Fibroblast of upper back skin (primary cell): ENCODE measurements around the gene ERMP1.

Experiments used
- DNase-seq: peaks from one replicate; pipeline ENCODE4 v3.0.0-alpha.2; 2013

The ERMP1 gene

DNA sequence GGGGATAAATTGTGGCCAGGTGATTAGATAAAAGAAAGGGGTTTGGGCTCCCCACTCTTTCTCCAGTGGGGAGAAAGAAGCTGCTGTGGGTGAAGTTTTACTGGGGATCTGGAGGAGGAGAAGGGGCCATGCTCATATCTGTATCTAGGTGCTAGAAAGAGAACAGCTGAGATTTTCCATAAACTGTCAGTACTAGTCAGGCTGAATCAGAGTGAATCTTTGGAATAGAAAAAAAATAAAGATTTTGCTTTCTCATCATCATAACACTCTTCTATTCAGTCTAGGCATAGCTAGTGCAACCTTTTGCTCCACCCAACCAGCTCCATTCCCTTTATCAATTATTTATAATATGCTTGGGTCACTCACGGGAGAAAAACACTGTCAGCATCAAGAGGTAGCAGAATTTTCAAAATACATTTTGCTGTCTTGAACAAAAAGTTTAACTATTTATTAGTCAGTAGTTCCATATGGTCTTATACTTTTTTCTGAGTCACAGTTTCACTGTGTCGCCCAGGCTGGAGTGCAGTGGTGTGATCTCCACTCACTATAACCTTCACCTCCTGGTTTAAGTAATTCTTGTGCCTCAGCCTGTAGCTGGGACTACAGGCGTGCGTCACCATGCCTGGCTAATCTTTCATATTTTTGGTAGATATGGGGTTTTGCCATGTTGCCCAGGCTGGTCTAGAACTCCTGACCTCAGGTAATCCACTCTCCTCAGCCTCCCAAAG lies 21.3 kb upstream of the ERMP1 start:
- DNase-seq: no peak

DNA sequence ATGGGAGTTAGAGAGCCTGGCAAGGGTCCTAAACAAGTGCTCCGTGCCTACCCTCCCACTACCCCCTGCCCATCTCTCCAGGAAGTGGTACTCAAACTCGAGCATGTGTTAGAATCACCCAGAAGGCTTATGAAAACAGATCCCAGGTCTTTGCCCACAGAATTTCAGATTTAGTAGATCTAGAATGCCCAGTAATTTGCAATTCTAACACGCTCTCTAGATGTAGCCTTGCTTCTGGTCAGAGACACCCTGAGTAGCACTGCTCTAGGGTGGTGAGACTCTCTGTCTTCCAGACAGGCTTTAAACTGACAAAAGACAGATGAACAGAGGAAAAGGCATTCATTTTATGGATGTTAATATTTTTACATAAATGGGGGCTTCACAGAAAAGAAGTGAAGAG lies 20.7 kb upstream of the ERMP1 start:
- no peak for DNase-seq

DNA sequence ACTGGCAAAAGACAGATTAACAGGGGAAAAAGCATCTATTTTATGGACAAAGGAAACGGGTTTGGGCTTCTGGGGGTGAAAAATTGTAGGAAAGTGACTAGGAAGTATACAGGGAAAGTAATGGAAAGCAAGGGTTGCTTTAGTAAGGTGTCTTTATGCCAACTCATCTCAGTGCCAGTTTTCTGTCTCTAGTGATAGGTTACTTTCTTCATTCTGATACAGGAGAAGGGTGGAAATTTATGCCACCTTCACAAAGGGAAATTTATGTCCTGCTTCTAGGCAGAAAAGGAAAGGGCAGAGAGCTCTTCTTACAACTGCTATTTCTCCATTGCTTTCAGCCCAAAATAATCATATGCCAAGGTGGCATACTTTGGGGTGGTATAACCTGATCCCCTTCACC lies 20.1 kb upstream of the ERMP1 start:
- DNase-seq: no peak

DNA sequence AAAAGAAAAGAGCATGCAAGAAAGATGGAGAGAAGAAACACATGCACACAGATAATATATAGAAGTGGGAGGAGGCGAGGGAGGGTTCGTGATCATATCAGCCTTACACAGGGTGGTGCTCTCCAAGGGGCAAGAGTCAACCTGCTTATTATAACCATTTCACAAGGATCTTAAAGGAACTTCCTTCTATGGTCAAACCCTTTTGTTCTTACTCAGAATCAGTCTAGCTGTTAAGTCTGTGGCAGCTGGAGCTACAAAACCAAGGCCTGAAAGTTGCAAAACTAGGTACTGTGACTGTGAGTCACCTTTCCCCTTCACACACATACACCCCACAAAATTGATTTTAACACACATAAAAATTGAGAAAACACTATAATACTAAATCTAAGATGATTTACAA lies 18.5 kb upstream of the ERMP1 start:
- DNase-seq: no peak

DNA sequence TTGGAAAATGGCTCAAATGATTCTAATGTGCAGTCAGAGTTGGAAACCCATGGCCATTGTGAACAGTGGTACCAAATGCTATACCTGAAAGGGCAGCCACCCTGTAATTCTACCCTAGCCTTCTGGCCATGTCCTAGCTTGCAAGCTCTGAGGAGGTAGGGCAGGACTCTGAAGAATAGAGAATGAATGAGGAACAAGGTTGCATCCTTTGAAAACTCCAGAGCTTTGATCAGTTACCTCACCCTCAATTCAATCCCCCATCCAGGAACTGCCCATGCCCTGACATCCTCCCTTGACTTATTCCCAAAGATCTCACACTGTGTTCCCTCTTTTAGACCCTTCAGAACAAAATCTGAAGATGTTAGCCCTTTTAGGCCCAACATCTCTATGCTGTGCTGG lies 17.8 kb upstream of the ERMP1 start:
- DNase-seq: no peak

DNA sequence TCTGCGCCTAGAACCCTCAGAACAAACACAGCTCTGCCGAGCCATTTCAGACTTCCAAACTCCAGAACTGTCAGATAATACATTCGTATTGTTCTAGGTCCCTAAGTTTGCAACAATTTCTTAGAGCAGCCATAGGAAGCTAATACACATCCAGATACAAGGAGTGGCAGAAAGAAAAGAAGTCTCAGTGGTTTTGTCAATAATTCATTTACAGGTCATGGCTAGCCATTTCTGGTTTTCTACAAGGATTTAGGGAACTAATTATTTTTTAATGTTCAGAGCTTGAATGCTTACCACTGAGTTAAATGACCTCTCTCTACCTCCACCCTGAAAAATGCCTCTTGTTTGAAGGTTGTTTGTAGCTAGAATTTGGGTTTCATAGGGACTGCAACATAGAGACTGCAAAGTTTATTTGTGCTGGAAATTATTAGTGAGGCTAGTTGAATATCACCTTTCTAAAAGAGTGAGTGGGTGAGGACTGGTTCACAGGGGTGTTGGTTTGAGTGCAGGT lies 15.5 kb upstream of the ERMP1 start:
- no peak for DNase-seq

DNA sequence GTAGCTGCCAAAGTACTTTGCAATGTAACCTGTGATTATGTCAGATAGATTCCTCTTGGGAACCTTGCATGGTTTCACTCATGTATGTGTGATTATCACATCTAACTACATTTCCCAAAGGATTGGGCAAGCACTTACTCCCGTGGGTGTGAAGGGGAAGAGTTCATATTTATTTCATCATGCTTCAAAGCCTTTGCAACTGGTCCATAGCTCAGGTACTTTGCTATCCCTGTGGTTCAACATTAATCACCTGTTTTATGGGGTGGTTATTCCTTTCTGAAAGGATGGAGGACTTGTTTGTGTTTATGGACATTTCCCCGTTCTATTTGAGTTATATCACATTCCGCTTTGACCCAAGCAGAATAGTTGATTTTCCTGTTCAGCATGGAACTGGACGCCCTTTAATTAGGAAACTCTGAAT lies 13.6 kb upstream of the ERMP1 start:
- no peak for DNase-seq

DNA sequence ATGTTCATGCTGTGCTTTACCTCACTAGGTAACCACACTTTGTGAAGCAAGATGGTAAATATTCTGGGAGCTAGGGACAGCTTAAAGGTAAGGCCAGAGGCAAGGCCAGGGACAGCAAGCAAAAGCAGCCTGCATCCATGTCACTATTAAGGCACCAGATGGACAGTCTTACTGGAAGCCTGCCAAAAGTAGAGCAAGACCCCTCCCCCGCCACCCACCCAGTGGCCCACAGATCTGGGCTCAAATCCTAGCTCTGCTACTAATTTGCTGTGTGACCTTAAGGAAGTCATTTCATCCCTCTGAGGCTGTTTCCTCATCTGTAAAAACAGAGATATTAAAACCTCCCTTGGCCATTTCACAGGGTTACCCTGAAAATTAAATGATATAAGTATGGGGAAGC lies 13.2 kb upstream of the ERMP1 start:
- no peak for DNase-seq

DNA sequence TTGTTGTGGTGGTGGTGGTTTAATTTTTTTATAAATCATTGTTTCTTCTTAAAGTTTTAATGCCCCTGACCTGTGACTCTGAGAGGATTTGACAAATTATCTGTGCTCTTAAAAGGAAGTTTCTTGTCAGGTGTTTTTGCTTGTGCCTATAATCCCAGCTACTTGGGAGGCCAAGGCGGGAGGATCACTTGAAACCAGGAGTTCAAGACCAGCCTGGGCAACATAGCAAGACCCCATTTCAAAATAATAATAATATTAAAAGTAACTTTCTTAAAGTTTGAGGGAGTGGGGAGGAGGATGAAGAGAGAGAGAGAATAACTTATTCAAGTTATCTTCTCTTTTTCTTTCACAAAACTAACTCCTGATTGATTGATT lies 12.2 kb upstream of the ERMP1 start:
- no peak for DNase-seq

DNA sequence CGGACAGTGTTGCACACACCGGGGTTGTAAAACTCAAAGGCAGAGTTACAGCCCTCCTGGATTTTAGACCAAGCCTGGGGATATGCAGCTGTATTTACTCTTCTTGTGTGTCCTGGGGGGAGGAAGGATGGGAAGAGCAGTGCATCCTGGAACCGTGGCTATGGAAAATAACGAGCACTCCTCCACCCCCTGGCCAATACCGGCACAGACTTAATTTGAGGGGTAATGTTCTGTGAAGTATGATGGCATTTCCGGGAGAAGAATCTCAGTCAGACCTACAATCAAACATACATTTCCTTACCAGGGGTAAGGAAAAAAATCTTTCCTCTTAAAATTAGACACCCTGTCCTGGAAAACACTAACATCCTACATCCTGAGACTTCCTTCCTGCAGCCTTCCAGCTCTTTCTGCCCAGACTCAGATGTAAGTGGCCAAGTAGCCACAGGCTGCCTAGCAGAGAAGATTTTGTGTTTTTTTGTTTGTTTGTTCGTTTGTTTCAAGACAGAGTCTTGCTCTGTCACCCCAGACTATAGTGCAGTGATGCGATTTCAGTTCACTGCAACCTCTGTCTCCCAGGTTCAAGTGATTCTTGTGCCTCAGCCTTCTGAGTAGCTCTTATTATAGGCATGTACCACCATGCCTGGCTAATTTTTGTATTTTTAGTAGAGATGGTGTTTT lies 11.0 kb upstream of the ERMP1 start:
- peak; percentile 35 for DNase-seq

DNA sequence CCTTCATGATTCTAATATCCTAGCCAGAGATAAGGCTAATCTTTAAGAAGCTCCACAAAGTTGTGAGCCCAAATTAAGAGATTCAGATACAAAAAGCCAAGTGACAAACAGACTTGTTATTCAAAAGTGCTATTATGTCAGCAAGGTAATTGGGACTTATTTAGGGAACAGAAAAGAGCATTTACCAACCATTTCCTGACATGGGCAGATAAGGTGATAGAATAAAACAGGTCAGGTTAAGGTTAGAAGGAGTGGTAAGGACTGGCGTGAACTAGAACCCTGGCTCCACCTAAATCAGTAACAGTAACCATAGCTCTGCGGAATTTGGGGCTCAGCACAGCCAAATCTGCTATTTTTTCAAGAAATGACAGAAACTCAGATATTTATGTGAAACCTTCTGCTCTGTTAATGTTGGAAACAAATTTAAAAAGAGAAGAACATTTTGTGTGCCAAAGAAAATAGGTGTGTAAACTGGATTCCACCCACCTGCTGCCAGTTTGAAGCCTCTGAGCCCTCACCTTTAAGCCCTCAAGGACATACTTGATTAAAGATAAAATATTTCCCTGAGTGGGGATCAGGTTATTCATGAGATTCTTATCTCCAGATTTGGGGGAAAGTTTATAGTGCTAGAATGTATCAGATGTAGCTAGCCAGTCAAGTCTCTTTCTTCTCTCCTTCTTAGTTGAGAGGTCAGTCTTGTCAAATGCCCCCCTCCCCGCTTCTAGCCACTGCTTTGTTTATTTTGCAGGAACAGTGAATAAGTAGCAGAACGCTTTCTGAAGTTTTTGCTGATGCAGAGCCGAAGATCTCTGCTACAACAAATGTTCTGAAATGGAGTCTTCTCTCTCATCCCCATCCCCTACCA lies 10.2 kb upstream of the ERMP1 start:
- no peak for DNase-seq

DNA sequence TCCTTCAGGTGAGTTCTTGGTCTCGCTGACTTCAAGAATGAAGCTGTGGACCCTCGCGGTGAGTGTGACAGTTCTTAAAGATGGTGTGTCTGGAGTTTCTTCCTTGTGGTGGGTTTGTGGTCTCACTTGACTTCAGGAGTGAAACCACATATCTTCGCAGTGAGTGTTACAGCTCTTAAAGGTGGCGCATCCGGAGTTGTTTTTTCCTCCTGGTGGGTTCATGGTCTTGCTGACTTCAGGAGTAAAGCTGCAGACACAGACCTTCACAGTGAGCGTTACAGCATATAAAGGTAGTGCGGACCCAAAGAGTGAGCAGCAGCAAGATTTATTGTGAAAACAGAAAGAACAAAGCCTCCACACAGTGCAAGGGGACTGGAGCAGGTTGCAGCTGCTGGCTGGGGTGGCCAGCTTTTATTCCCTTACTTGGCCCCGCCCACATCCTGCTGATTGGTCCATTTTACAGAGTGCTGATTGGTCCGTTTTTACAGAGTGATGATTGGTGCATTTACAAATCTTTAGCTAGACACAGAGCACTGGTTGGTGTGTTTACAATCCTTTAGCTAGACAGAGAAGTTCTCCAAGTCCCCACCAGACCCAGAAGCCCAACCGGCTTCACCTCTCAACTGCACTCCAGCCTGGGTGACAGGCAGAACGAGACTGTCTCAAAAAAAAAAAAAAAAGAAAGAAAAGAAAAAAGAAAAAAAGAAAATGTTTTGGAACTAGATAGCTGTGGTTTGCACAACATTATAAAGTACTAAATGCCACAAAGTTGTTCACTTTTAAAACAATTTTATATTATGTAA lies 9.1 kb upstream of the ERMP1 start:
- no peak for DNase-seq

DNA sequence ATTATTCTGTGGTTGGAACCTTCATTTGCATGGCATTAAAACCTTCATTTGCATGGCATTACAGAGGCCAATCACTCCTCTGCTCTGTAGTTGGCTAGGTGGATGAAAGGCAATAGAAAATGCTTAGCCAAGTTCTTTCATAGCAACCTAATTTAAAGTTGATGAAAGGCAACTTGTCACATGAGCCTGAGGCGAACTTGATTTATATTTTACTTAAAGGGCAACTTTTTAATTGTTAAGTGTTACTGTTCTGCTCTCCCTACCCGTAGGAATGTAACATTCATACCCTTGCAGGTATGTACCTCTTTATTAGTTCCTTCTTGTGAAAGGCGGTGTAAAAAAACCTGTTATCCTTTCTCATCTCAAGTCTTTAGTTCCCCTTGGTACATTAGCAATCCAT lies 7.9 kb upstream of the ERMP1 start:
- no peak for DNase-seq

DNA sequence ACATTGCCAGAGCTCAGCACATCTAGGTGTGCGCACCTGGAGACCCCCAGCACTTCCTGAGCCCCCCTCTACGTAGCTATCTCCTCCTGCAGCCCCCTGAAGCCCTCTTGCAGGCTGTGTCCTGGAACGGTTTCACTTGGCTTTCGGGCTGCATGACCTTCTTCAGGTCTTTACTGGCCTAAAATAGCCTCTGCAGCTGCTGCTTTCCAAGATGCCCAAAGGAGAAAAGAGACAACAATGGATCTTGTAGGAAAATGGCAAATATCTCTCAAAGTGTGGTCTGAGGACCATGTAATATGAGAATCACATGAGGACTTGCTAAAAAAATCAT lies 6.6 kb upstream of the ERMP1 start:
- DNase-seq: no peak

DNA sequence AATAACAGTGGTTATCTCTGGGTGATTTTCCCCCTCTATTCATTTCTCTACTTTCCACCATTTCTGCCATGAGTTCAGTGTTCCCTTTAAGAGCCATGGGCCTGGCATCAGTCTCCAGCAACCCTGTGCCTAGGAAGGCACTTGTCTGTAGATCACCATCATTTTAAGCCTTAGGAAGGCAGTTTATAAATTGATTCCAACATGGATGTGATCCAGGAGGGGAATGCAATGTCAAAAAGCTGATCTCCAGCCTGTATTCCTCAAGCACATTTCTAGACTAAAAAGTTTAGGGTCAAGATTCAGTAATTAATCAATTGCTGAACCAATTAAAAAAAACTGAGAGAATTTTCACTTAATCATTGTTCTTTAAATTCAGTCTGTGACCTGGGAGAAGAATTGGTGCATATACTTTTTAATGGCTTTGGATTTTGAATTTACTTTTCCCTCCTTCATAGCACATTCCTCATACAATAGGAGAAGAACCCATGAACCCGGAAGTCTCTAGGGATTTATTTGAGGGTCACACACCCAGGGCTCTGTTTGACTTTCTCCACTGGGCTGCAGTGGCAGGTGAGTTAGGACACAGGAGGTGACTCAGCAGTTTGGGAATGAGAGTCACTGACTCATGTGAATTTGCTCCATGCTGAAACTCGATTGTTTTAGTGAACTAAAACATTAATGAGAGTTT lies 6.1 kb upstream of the ERMP1 start:
- DNase-seq: peak; percentile 40

DNA sequence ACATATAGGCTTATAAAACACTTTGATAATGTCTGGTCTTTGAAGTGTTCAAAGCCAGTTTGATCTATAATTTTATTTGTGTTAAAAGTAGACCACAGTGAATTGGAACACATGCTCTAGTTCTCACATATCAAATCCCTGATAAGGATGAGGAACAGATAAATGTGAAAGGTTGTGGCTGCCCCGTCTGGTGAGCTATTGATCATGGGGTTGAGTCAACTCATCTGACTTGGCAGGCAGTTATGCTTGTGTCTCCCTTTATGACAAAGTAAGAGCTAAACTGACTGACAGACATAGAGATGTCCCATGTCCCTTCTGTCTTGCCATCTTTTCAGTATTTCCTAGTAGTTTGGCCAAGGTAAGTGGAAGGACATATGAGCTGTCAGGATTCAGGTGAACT lies 2.9 kb upstream of the ERMP1 start:
- DNase-seq: no peak

DNA sequence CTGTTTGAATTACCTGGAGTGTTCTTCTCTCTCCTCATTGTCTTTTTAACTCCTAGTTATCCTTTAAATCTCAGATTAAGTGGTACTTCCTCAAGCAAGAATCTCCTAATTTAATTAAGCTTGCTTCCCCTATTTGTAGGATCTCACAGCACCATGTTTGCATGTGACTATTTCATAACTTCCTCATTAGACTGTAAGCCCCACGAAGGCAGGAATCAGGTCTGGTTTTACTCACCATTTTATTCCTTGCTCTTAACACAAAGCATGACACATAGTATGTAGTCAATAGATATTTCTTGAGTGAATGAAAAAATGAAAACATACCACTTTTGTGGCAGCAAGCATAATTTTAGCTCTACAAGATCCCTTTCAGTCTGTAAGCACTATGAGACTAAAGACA lies 1.3 kb upstream of the ERMP1 start:
- no peak for DNase-seq

DNA sequence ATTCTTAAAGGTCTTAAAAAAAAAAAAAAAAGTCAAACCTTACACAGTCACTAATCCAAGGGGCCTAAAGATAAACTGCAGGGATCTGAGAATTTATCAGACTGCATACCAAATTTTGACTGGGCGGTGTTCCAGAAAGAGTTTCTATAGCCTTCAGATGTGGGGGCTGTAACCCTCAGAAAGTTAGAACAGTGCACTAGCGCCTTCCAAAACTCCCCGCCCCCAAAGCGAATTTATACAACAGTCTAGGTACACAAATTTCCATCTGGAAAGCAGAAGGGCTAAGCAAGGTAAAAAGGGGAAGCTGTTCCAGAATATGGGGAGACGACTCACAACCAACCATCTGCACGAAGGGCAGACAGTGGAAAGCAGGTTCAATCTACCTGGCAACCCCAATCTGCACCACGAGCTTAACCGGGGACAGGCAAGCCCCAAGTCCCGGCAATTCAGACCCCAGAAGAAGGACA lies 813 bp downstream of the ERMP1 start:
- no peak for DNase-seq

DNA sequence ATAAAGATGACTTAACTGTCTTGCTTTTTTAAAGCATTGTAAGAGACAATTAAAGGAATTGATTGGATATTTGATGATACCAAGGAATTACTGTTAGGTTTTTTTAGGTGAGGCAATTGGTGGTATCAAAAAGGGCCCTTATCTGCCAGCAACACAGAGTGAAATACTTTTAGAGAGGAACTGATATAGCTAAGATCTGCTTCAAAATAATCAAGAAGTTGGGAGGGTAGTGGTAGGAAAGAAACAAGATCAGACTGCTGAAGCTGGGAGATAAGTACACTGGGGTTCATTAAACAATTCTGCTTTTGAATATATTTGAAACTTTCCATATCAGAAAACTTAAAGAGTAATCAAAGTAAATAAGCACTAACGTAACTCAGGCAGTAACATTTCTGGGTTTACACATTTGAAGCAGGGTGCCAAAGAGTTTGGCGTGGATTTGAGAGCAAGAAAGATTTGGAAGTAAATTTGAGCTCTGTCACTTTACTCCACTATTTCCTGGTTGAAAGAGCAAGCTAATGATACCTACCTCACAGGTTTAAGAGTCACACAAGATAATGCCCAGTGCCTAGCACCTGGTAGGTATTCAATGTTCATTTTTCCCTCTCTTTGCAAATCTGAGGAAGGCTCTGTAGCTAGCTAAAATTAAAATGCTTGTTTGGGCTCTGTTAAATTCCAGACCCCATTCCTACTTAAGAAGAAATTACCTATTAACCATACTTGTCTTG lies 6.9 kb downstream of the ERMP1 start:
- DNase-seq: no peak

DNA sequence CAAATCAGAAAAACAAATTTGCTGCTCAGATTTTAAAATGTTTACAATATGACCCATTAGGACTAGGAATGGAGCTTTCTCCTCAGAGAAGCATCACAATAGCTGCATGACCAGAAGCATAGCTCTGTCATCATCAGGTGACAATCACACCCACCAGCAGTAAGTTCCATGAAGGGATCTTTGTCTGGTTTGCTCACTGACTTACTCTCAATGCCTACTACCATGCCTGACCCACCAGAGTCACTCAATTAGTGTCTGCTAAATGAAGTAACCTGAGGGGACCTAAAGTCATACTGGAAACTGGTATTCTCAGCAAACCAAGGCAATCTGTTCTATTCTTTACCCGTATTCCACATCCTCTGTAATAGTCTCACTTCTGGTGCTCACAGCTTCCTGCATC lies 7.7 kb downstream of the ERMP1 start:
- no peak for DNase-seq

DNA sequence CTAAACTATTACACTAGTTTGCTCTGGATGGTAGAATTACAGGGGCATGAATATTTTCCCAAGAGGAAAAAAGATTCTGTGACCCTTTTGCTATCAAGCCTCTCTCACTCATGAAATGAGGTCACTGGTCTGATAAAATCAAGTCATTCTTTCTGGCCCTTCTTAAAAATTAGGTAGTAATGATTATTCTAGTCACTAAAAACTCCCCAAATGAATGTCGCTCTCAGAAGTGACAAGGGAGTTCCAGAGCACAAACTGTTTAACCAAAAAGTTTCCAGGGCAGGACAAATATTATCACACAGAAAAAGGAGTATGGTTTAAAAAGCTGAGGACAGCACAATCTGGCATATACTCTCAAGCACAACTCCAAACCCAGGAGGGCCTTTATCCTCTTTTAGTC lies 12.5 kb downstream of the ERMP1 start:
- no peak for DNase-seq

DNA sequence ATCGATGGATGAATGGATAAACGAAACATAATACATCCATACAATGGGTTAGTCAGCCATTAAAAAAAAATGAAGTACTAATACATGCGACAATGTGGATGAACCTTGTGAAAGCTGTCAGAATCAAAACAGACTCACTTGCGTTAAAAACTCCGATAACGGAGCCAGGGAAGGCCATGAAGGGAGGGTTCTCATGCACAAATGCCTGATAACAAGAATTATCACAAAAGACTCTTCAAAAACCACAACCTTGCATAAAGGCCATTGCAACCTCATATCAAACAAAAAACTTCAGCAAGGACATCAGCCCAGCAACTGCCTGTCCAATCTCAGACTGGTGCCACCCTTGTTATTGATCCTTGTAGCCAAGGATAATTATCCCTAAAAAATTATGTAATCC lies 13.7 kb downstream of the ERMP1 start:
- no peak for DNase-seq
